Prostate gland (tissue), 2 donors: ENCODE results near the gene SCOC.

Experiments used
- CTCF ChIP-seq, 4 experiments: fragments of 200-600 bp in 2 of 4; fragments of 450-650 bp in 2 of 4; sonication (generic) in 2 of 4; IDR thresholded peaks; 1 replicate in 3 of 4; 2 replicates in 1 of 4; pipeline ENCODE4 v1.5.1; 2016 to 2019; ENCODE audit warnings: antibody characterized with exemption in 4 of 4, mild to moderate bottlenecking in 2 of 4, moderate library complexity in 2 of 4
- POLR2A ChIP-seq: fragments of 450-650 bp; IDR thresholded peaks from one replicate; pipeline ENCODE4 v1.6.1; 2016; ENCODE audit warnings: antibody characterized with exemption, mild to moderate bottlenecking

- TF ChIP-seq CTCF (IDR thresholded peaks at IDR 0.05) = no peak
- no peak for TF ChIP-seq POLR2A
Observed at GRCh38 chr4:140349816-140350215, 23.6 kb upstream of the SCOC start.
